GM12878 (cell line): Measurements from ENCODE around the gene GRB10. TPM values are rescaled to one million over a fixed set of nuclear protein-coding genes. Genes with fewer than 3 reads are reported as not detected.

Source experiments
- ATAC-seq: fragments of 200-7000 bp; cut with Tn5 transposase; 3 replicates; pipeline ENCODE4 v1.9.1; 2020; ENCODE audit warnings: mild to moderate bottlenecking, moderate library complexity
- BruUV-seq: library from RNA; stranded (reverse); fragments of 400-500 nt; replicated peaks from 2 replicates; lab custom pipeline; 2021; lab: Mats Ljungman, UMichigan
- CTCF ChIA-PET: fragments of 300-600 bp; sonication (Branson Sonifier 250); formaldehyde crosslinking; extraction: SDS; loops from one replicate; lab custom pipeline; 2021; ENCODE audit warnings: inconsistent platforms; lab: Yijun Ruan, JAX
- POLR2A ChIA-PET: fragments of 350-600 bp; formaldehyde crosslinking; extraction: SDS; loops from one replicate; lab custom pipeline; 2021; ENCODE audit warnings: inconsistent platforms; lab: Charles Lee
- RAD21 ChIA-PET: fragments of 300-600 bp; sonication (Branson Sonifier 250); formaldehyde crosslinking; loops from one replicate; lab custom pipeline; 2023; ENCODE audit warnings: antibody characterized with exemption; ENCODE audit not compliant: unreplicated experiment; lab: Charles Lee
- SMC1A ChIA-PET: fragments of 300-600 bp; sonication (Branson Sonifier 250); formaldehyde crosslinking; loops from one replicate; lab custom pipeline; 2023; ENCODE audit not compliant: unreplicated experiment, uncharacterized antibody; lab: Charles Lee
- DNase-seq: peaks from one replicate; pipeline ENCODE4 v3.0.0-alpha.2; 2011; ENCODE audit warnings: low read depth, low spot score
- FAIRE-seq: peaks from 3 replicates; lab custom pipeline; 2011; peaks lifted over from hg19 to GRCh38; lab: Jason Lieb, UNC
- H2AFZ ChIP-seq: 2 replicates; pipeline ENCODE4 v1.6.0; 2011; ENCODE audit warnings: low read depth, low read length, control low read depth; ENCODE audit not compliant: control insufficient read depth
- H3K27ac ChIP-seq: 2 replicates; pipeline ENCODE4 v1.5.1; 2011; ENCODE audit warnings: control low read depth; ENCODE audit not compliant: control insufficient read depth, insufficient read depth
- H3K27me3 ChIP-seq, 2 experiments: replicated peaks in 1 of 2; 2 replicates each; pipeline versions ENCODE4 v1.6.0 to v1.6.1; 2011; ENCODE audit warnings: low read length in 1 of 2; ENCODE audit not compliant: control insufficient read depth in 2 of 2, insufficient read depth in 2 of 2
- H3K36me3 ChIP-seq, 2 experiments: 2 replicates each; pipeline ENCODE4 v1.5.1; 2011; ENCODE audit warnings: low read length in 1 of 2; ENCODE audit not compliant: control insufficient read depth in 2 of 2, insufficient read depth in 2 of 2
- H3K4me1 ChIP-seq: 2 replicates; pipeline ENCODE4 v1.6.1; 2011; ENCODE audit warnings: mild to moderate bottlenecking, low read length, moderate library complexity, mixed read lengths; ENCODE audit not compliant: control insufficient read depth, insufficient read depth
- H3K4me2 ChIP-seq: 2 replicates; pipeline ENCODE4 v1.6.0; 2011; ENCODE audit warnings: control low read depth; ENCODE audit not compliant: control insufficient read depth, insufficient read depth
- H3K4me3 ChIP-seq: fragments of 200-600 bp; sonication (generic); 2 replicates; pipeline ENCODE4 v1.5.1; 2016
- H3K79me2 ChIP-seq: 2 replicates; pipeline ENCODE4 v1.6.0; 2011; ENCODE audit warnings: low read length; ENCODE audit not compliant: control insufficient read depth, insufficient read depth
- H3K9ac ChIP-seq: 2 replicates; pipeline ENCODE4 v1.8.0; 2011; ENCODE audit warnings: low read length, control low read depth, mixed read lengths; ENCODE audit not compliant: control insufficient read depth, insufficient read depth
- H3K9me3 ChIP-seq: replicated peaks from 3 replicates; pipeline ENCODE4 v1.5.1; 2011; ENCODE audit warnings: mild to moderate bottlenecking, low read length; ENCODE audit not compliant: control insufficient read depth, insufficient read depth
- H4K20me1 ChIP-seq: 2 replicates; pipeline ENCODE4 v1.6.0; 2011; ENCODE audit not compliant: control insufficient read depth, insufficient read depth
- BRCA1 ChIP-seq: IDR thresholded peaks from 2 replicates; pipeline ENCODE4 v1.6.1; 2011; ENCODE audit warnings: low read depth, low read length, improper control_type of control experiment
- CHD2 ChIP-seq: IDR thresholded peaks from 2 replicates; pipeline ENCODE4 v1.6.1; 2011; ENCODE audit warnings: low read depth, low read length, improper control_type of control experiment, borderline replicate concordance
- CREB1 ChIP-seq: IDR thresholded peaks from 2 replicates; pipeline ENCODE4 v1.6.1; 2012; ENCODE audit warnings: low read depth, mild to moderate bottlenecking, inconsistent platforms
- CREM ChIP-seq: IDR thresholded peaks from 2 replicates; pipeline ENCODE4 v1.6.1; 2014; ENCODE audit warnings: antibody characterized with exemption, low read depth
- CTCF ChIP-seq, 3 experiments: IDR thresholded peaks in 2 of 3; conservative IDR thresholded peaks in 1 of 3; 2 replicates each; pipeline ENCODE4 v1.5.1; 2011; ENCODE audit warnings: low read depth in 3 of 3, low read length in 3 of 3, mild to moderate bottlenecking in 3 of 3, control low read depth in 2 of 3, moderate library complexity in 2 of 3, inconsistent platforms in 1 of 3, mixed read lengths in 1 of 3; ENCODE audit not compliant: control insufficient read depth in 2 of 3, insufficient read depth in 1 of 3; ENCODE audit errors: extremely low read depth in 1 of 3
- ESRRA ChIP-seq: IDR thresholded peaks from 2 replicates; pipeline ENCODE4 v1.6.1; 2012; ENCODE audit warnings: mild to moderate bottlenecking, low read length, improper control_type of control experiment
- HDAC6 ChIP-seq: fragments of 200-600 bp; sonication (generic); IDR thresholded peaks from one replicate; pipeline ENCODE4 v1.8.0; 2017; ENCODE audit warnings: antibody characterized with exemption; ENCODE audit not compliant: unreplicated experiment
- IRF5 ChIP-seq: fragments of 450-650 bp; IDR thresholded peaks from 2 replicates; pipeline ENCODE4 v1.6.1; 2017; ENCODE audit warnings: borderline replicate concordance
- LARP7 ChIP-seq: fragments of 450-650 bp; IDR thresholded peaks from 2 replicates; pipeline ENCODE4 v1.6.1; 2017; ENCODE audit warnings: mild to moderate bottlenecking
- MYC ChIP-seq: IDR thresholded peaks from 2 replicates; pipeline ENCODE4 v1.6.1; 2011; ENCODE audit warnings: mild to moderate bottlenecking, low read length, moderate library complexity, inconsistent platforms; ENCODE audit not compliant: insufficient read depth, insufficient replicate concordance, insufficient read length, severe bottlenecking
- NFYB ChIP-seq: IDR thresholded peaks from 2 replicates; pipeline ENCODE4 v1.6.1; 2011; ENCODE audit warnings: low read depth, mild to moderate bottlenecking, low read length, improper control_type of control experiment, moderate library complexity; ENCODE audit not compliant: insufficient read depth
- NR2C2 ChIP-seq: IDR thresholded peaks from 2 replicates; pipeline ENCODE4 v1.6.1; 2011; ENCODE audit warnings: borderline replicate concordance, low read depth; ENCODE audit not compliant: control insufficient read depth, insufficient read length
- NRF1 ChIP-seq: conservative IDR thresholded peaks from 2 replicates; pipeline ENCODE4 v1.6.1; 2011; ENCODE audit warnings: mild to moderate bottlenecking, low read depth, low read length, improper control_type of control experiment
- PAX8 ChIP-seq: fragments of 450-650 bp; IDR thresholded peaks from 2 replicates; pipeline ENCODE4 v1.6.1; 2017; ENCODE audit warnings: mild to moderate bottlenecking, moderate library complexity
- SMAD5 ChIP-seq: IDR thresholded peaks from 2 replicates; pipeline ENCODE4 v1.6.1; 2016; ENCODE audit warnings: antibody characterized with exemption, low read depth
- SUPT20H ChIP-seq: IDR thresholded peaks from 2 replicates; pipeline ENCODE4 v1.6.1; 2011; ENCODE audit warnings: low read depth, mild to moderate bottlenecking, low read length, moderate library complexity, borderline replicate concordance; ENCODE audit not compliant: control insufficient read depth
- USF1 ChIP-seq: IDR thresholded peaks from 2 replicates; pipeline ENCODE4 v1.6.1; 2011; ENCODE audit warnings: borderline replicate concordance, low read depth, mild to moderate bottlenecking, moderate library complexity, mixed read lengths, low read length; ENCODE audit not compliant: insufficient read depth; ENCODE audit errors: extremely low read length
- ZNF24 ChIP-seq: fragments of 450-650 bp; IDR thresholded peaks from 2 replicates; pipeline ENCODE4 v1.6.1; 2017; ENCODE audit warnings: antibody characterized with exemption, mild to moderate bottlenecking
- ZZZ3 ChIP-seq: IDR thresholded peaks from 2 replicates; pipeline ENCODE4 v1.6.1; 2011; ENCODE audit warnings: low read depth; ENCODE audit not compliant: control insufficient read depth, insufficient read length
- WGBS: methylation state at CpG from one replicate; pipeline ENCODE4 v1.1.6; 2016; ENCODE audit warnings: low lambda C conversion rate; ENCODE audit not compliant: insufficient replicate concordance, insufficient coverage; ENCODE audit errors: missing lambda C conversion rate; 5-methylcytosine and 5-hydroxymethylcytosine counted together
- in situ Hi-C: fragments of 300-500 bp; cut with MboI; formaldehyde crosslinking; loops from 9 replicates; pipeline ENCODE4 v1.14.3; 2018; ENCODE audit warnings: mixed read lengths
- intact Hi-C: fragments of 100-400 bp; cut with micrococcal nuclease; formaldehyde crosslinking; loops from one replicate; pipeline ENCODE4 v1.14.2; 2022; ENCODE audit not compliant: unreplicated experiment
- polyA plus RNA-seq, 11 experiments: library from polyadenylated mRNA; depleted of rRNA in 4 of 11; unstranded in 6 of 11; stranded (reverse) in 5 of 11; fragments of >200 nt; fragmentation: Nextera tagmentation in 4 of 11; fragmentation: Illumina TruSeq in 1 of 11; extraction: Ambion mirVana in 4 of 11; extraction: Trizol in 1 of 11; gene quantifications; 1 replicate in 1 of 11; 2 replicates in 10 of 11; pipeline versions ENCODE4 v1.2.1 to v1.2.3, GENCODE V29; 2011 to 2016; ENCODE audit warnings: inconsistent platforms in 2 of 11, missing spikeins in 2 of 11, low read depth in 1 of 11
- total RNA-seq, 4 experiments: library from RNA; depleted of rRNA in 3 of 4; stranded (reverse); fragments of >200 nt in 3 of 4; fragmentation: Illumina TruSeq in 1 of 4; extraction: Trizol in 1 of 4; gene quantifications; 2 replicates each; pipeline versions ENCODE4 v1.2.1 to v1.2.3, GENCODE V29; 2013 to 2021

Gene GRB10
- total and polyA plus RNA-seq, 10 of the 15 experiments (the other 5 are each of a cell fraction or from before 2014, with no cell fraction given): 0.04 to 0.33 TPM; not detected in 8

GRCh38 chr7:50762337-50762736 lies 20.4 kb downstream of the GRB10 start (continued):
- TF ChIP-seq MYC: no peak
- no peak for TF ChIP-seq IRF5
- TF ChIP-seq SUPT20H: no peak
- TF ChIP-seq BRCA1: no peak

- H3K79me2 ChIP-seq: no peaks in the 10 kb centered on the region
- BruUV-seq: no TSS peak
- WGBS: 2% methylated on average over 7 of the region's 7 CpGs
- no peaks in the 10 kb centered on the region; a peak in 2 of 4 replicates for H3K27me3 ChIP-seq
- ChIA-PET RAD21 (no interaction called here), POLR2A (no interaction called here), SMC1A (no interaction called here), CTCF (no interaction called here)
- H3K36me3 ChIP-seq: no peaks in the 10 kb centered on the region
- no peak overlapping the region for H3K27ac ChIP-seq
- in situ Hi-C loops: no loop called here
- no peak overlapping the region for H2AFZ ChIP-seq
- DNase-seq (no peak), ATAC-seq (no peak), FAIRE-seq (no peak)
- TF ChIP-seq ZZZ3: no peak
- TF ChIP-seq SMAD5: no peak
- no peak for TF ChIP-seq NRF1
- no peak for TF ChIP-seq CREB1
- TF ChIP-seq USF1: no peak
- TF ChIP-seq ESRRA: no peak
- TF ChIP-seq CREM: no peak
- no peak for TF ChIP-seq CTCF (IDR thresholded peaks at IDR 0.05 in 2 of 3, conservative IDR thresholded peaks at IDR 0.05 in 1 of 3; ENCODE audit: control insufficient read depth in 2 of 3, extremely low read depth in 1 of 3, insufficient read depth in 1 of 3, low read depth in 3 of 3, low read length in 3 of 3)
- TF ChIP-seq ZNF24: no peak
- no peak for TF ChIP-seq NFYB
- no peak for TF ChIP-seq NR2C2
- no peak for TF ChIP-seq CHD2
- no peak for TF ChIP-seq PAX8
- no peak for TF ChIP-seq LARP7
- no peak for TF ChIP-seq HDAC6
- no peaks in the 10 kb centered on the region for H3K4me1 ChIP-seq
- H3K4me2 ChIP-seq: no peak overlapping the region
- intact Hi-C loops: no loop called here
- H3K4me3 ChIP-seq: no peak overlapping the region
- H4K20me1 ChIP-seq: no peaks in the 10 kb centered on the region
- H3K9ac ChIP-seq: no peak overlapping the region
- no peaks in the 10 kb centered on the region for H3K9me3 ChIP-seq
Observed at GRCh38 chr7:50761713-50762112, 21.0 kb downstream of the GRB10 start.
